ENCODE results near the gene MRPL21. TPM values are rescaled to one million over a fixed set of nuclear protein-coding genes. Genes with fewer than 3 reads are reported as not detected.

The MRPL21 gene
- total RNA-seq, 1 experiment from 2014 or later: 82.3 TPM

GRCh38 chr11:68843703-68844312, 59.8 kb downstream of the MRPL21 start (continued):
- TF ChIP-seq GABPB1 (CRISPR knock-in tag; IDR thresholded peaks at IDR 0.05): no peak

GRCh38 chr11:68843052-68843561, 60.5 kb downstream of the MRPL21 start:
- Mint-ChIP-seq H3K4me1 (peaks cover 35% of the 10 kb centered on the region), H3K27me3 (ENCODE audit: low read depth) (peaks cover 68% of the 10 kb centered on the region), H3K27ac (no peak overlapping the region), H3K9me3 (no peaks in the 10 kb centered on the region), H3K36me3 (no peaks in the 10 kb centered on the region), H3K4me3 (peak overlapping the region; percentile 71)
- ChIA-PET CTCF (interaction anchor here (0.6 to 3.2 kb wide), 13 partner anchors 9 to 210 kb away, joined by 3 to 21 read pairs (median 6); no protein-coding TSS in a partner anchor), POLR2A (no interaction called here)
- TF ChIP-seq ZNF138 (CRISPR knock-in tag; conservative IDR thresholded peaks at IDR 0.05) (no peak), RORB (CRISPR knock-in tag; IDR thresholded peaks at IDR 0.05) (no peak), ATF3 (CRISPR knock-in tag; conservative IDR thresholded peaks at IDR 0.05) (no peak)
- DNase-seq (ENCODE audit: low spot score): no peak
- ATAC-seq: no peak

DNA sequence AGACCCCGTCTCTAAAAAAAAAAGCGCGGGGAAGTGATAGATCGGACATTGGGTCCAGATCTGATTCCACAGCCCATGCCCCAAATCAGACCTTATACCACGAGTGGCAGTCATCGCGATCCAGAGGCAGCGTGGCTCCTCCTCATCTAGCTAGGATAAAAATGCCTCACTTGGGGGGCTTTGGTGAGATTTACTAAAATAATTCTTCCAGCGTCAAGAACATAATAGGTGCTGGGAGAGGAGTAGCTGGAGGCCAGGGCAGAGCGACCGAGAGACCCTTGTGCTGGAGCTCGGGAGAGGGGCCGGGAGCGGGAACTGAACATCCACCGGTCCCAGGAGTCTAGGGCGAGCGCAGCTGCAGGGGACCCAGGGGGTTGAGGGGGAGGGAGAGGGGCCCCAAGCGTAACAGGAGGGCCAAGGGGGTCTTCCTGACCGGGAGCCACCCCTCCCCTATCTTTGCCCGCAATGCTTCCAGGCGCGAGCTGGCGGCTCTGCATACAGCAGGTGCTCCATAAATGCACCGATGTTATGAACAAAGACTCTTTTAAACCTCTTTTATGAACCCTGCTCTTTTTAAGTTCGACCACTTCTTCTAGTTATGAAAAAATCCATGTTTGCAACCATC, 61.1 kb downstream of the MRPL21 start:
- CTCF ChIA-PET: interaction anchor here (1.0 to 3.2 kb wide), 4 partner anchors 17 to 210 kb away, joined by 5 to 21 read pairs (median 6); no protein-coding TSS in a partner anchor
- Mint-ChIP-seq H3K27ac (no peak overlapping the region), H3K9me3 (no peaks in the 10 kb centered on the region), H3K4me1 (peaks cover 40% of the 10 kb centered on the region), H3K36me3 (no peaks in the 10 kb centered on the region), H3K27me3 (ENCODE audit: low read depth) (peaks cover 71% of the 10 kb centered on the region), H3K4me3 (peak overlapping the region; percentile 71)
- no peak for ATAC-seq
- no peak for DNase-seq (ENCODE audit: low spot score)
- TF ChIP-seq USF2 (CRISPR knock-in tag; IDR thresholded peaks at IDR 0.05): no peak
- no peak for TF ChIP-seq NFE2L1 (CRISPR knock-in tag; IDR thresholded peaks at IDR 0.05)
- no peak for TF ChIP-seq ELF4 (CRISPR knock-in tag; IDR thresholded peaks at IDR 0.05; ENCODE audit: low read depth)
- TF ChIP-seq HMGA2 (CRISPR knock-in tag; IDR thresholded peaks at IDR 0.05): no peak
- TF ChIP-seq TEAD1 (CRISPR knock-in tag; IDR thresholded peaks at IDR 0.05): no peak
- TF ChIP-seq IRF2 (CRISPR knock-in tag; IDR thresholded peaks at IDR 0.05; ENCODE audit: borderline replicate concordance, low read depth): no peak
- no peak for TF ChIP-seq CDX4 (CRISPR knock-in tag; IDR thresholded peaks at IDR 0.05; ENCODE audit: borderline replicate concordance)
- TF ChIP-seq ETV6 (CRISPR knock-in tag; IDR thresholded peaks at IDR 0.05): no peak
- POLR2A ChIA-PET: no interaction called here

DNA sequence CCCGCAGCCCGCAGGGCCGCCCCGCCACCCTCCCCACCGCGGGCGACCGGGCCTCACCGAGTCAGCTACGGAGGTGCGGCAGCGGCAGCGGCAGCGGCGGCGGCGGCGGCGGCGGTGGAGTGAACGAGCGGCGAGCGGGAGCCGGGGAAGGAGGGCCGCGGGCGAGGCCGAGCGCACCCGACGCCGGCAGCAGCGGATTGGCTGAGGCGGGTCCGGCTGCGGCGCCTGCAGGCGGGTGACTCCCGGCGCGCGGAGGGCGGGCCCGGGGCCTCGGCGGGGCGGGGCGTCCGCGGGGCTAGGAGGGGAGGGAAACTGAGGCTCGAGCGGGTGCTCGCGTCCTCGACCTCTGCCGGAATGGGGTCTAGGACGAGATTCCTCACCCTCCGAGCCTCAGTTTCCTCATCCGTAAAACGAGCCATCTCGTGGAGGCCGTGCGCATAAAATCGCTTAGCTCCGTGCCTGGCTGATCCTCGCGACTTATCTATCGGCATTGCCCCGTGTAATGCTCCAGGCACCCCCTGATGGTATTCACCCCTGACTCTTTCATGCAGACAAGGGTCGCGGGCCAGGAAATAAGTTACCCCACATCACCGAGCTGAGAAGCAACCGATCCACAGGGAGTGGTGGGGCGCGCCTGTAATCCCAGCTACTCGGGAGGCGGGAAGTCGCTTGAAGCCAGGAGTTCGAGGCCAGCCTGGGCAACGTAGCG, 61.8 kb downstream of the MRPL21 start, which contains the start of gene CPT1A:
Gene CPT1A (minus strand): TSS at position 199 of the 709 bp plus-strand sequence. CDS start 26,442 bp downstream, outside the sequence.
- Mint-ChIP-seq H3K4me1 (peaks cover 41% of the 10 kb centered on the region), H3K27ac (no peak within 1 kb of the TSS), H3K9me3 (no peaks in the 10 kb centered on the region), H3K4me3 (peak within 1 kb of the TSS; percentile 71), H3K36me3 (no peaks in the 10 kb centered on the region), H3K27me3 (ENCODE audit: low read depth) (peaks cover 70% of the 10 kb centered on the region)
- DNase-seq (ENCODE audit: low spot score): peak; percentile 68
- ATAC-seq: peak; percentile 44
- ChIA-PET POLR2A (no interaction called here), CTCF (interaction anchor here (0.6 to 3.2 kb wide), 2 partner anchors 39 to 44 kb away, joined by 5 to 21 read pairs; no protein-coding TSS in a partner anchor)
- TF ChIP-seq ETV6 (CRISPR knock-in tag; IDR thresholded peaks at IDR 0.05) (no peak), ZNF671 (CRISPR knock-in tag; IDR thresholded peaks at IDR 0.05) (no peak), ZNF281 (CRISPR knock-in tag; IDR thresholded peaks at IDR 0.05) (no peak), ZNF121 (CRISPR knock-in tag; IDR thresholded peaks at IDR 0.05) (peak; percentile 96), E2F1 (CRISPR knock-in tag; IDR thresholded peaks at IDR 0.05) (no peak)
- TF ChIP-seq, protein P1, sequence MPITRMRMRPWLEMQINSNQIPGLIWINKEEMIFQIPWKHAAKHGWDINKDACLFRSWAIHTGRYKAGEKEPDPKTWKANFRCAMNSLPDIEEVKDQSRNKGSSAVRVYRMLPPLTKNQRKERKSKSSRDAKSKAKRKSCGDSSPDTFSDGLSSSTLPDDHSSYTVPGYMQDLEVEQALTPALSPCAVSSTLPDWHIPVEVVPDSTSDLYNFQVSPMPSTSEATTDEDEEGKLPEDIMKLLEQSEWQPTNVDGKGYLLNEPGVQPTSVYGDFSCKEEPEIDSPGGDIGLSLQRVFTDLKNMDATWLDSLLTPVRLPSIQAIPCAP (CRISPR knock-in tag; IDR thresholded peaks at IDR 0.05): no peak
